Testis (tissue), 3 donors: Measurements from ENCODE around the gene COL11A1. TPM values are rescaled to one million over a fixed set of nuclear protein-coding genes. Genes with fewer than 3 reads are reported as not detected.

Experiments
- DNase-seq: peaks from one replicate; pipeline ENCODE4 v3.0.0-alpha.2; 2019
- H3K27ac ChIP-seq, 2 donors: fragments of 200-600 bp; sonication (generic); one replicate each; pipeline ENCODE4 v1.5.1; 2019
- H3K27me3 ChIP-seq: fragments of 200-600 bp; sonication (generic); one replicate; pipeline ENCODE4 v1.5.1; 2019
- H3K36me3 ChIP-seq: fragments of 200-600 bp; sonication (generic); one replicate; pipeline ENCODE4 v1.5.1; 2017; ENCODE audit warnings: low read depth; ENCODE audit errors: missing control alignments
- H3K4me1 ChIP-seq: fragments of 200-600 bp; sonication (generic); one replicate; pipeline ENCODE4 v1.5.1; 2019
- H3K4me3 ChIP-seq, 2 donors: fragments of 200-600 bp; sonication (generic); one replicate each; pipeline ENCODE4 v1.5.1; 2017 to 2019
- H3K9me3 ChIP-seq: fragments of 200-600 bp; sonication (generic); one replicate; pipeline ENCODE4 v1.5.1; 2017
- CTCF ChIP-seq, 3 experiments: fragments of 450-650 bp in 2 of 3; fragments of 200-600 bp in 1 of 3; sonication (generic) in 1 of 3; IDR thresholded peaks; one replicate each; pipeline ENCODE4 v1.5.1; 2016 to 2019; ENCODE audit warnings: antibody characterized with exemption in 3 of 3, mild to moderate bottlenecking in 2 of 3, moderate library complexity in 1 of 3
- POLR2A ChIP-seq: fragments of 450-650 bp; IDR thresholded peaks from one replicate; pipeline ENCODE4 v1.6.1; 2017; ENCODE audit warnings: antibody characterized with exemption, mild to moderate bottlenecking, moderate library complexity
- WGBS, 2 donors: methylation state at CpG; one replicate each; pipeline ENCODE4 v1.1.5; 2018; 5-methylcytosine and 5-hydroxymethylcytosine counted together
- intact Hi-C: fragments of 100-400 bp; cut with DNase I; formaldehyde crosslinking; loops from one replicate; pipeline ENCODE4 v1.15.1; 2023; ENCODE audit warnings: low total_unique reads
- polyA plus RNA-seq: library from polyadenylated mRNA; stranded (reverse); fragments of 350-450 nt; fragmentation: Illumina TruSeq; extraction: RNeasy Lipid Tissue Mini Kit (QIAGEN cat#74804); gene quantifications from one replicate; pipeline ENCODE4 v1.2.3, GENCODE V29; 2014; ENCODE audit warnings: low read depth, low replicate concordance; ENCODE audit not compliant: insufficient read depth
- total RNA-seq, 2 donors: library from RNA; depleted of rRNA; stranded (reverse); fragments of >200 nt; gene quantifications; one replicate each; pipeline ENCODE4 v1.2.3, GENCODE V29; 2016

The COL11A1 gene
- total and polyA plus RNA-seq, 3 donors from 2014 or later, result 3.5 to 7.0 (median 4.0) TPM

- intact Hi-C loops, result loop anchor here (10.0 kb wide), 1 partner anchor 405 kb away; no protein-coding TSS in a partner anchor
- H3K36me3 ChIP-seq, result no peaks in the 10 kb centered on the region
- H3K4me3 ChIP-seq, result no peak overlapping the region
- H3K27me3 ChIP-seq, result no peaks in the 10 kb centered on the region
- TF ChIP-seq POLR2A (no peak), CTCF (IDR thresholded peaks at IDR 0.05) (no peak)
- no peaks in the 10 kb centered on the region for H3K4me1 ChIP-seq
- H3K27ac ChIP-seq, result no peak overlapping the region
- no peak for DNase-seq
- H3K9me3 ChIP-seq, result no peaks in the 10 kb centered on the region
- 46 to 64% methylated on average over 6 of the region's 6 CpGs for whole genome bisulfite sequencing, 2 donors
Observed at GRCh38 chr1:103109311-103109920, 1.1 kb upstream of the COL11A1 start.

GRCh38 chr1:103107741-103108375 is 464 bp downstream of the COL11A1 start:
- TF ChIP-seq POLR2A (no peak), CTCF (IDR thresholded peaks at IDR 0.05) (no peak)
- WGBS, 2 donors, result 0 to 2% methylated on average over 19 of the region's 19 CpGs
- Histone ChIP-seq H3K27me3 (no peaks in the 10 kb centered on the region), H3K4me1 (no peaks in the 10 kb centered on the region), H3K36me3 (no peaks in the 10 kb centered on the region), H3K9me3 (no peaks in the 10 kb centered on the region), H3K4me3 (peak overlapping the region; percentile 19 to 41), H3K27ac (no peak overlapping the region)
- intact Hi-C loops, result loop anchor here (10.0 kb wide), 1 partner anchor 407 kb away; no protein-coding TSS in a partner anchor
- no peak for DNase-seq

- DNase-seq, result peak; percentile 29
- intact Hi-C loops, result loop anchor here (10.0 kb wide), 1 partner anchor 408 kb away; no protein-coding TSS in a partner anchor
Observed at GRCh38 chr1:103106426-103107341, 1.6 kb downstream of the COL11A1 start.

GRCh38 chr1:103101399-103101798 is 6.9 kb downstream of the COL11A1 start:
- Histone ChIP-seq H3K4me3 (no peak overlapping the region), H3K27me3 (no peaks in the 10 kb centered on the region), H3K9me3 (no peaks in the 10 kb centered on the region), H3K36me3 (no peaks in the 10 kb centered on the region), H3K27ac (no peak overlapping the region), H3K4me1 (no peaks in the 10 kb centered on the region)
- WGBS, 2 donors, result 54 to 59% methylated on average over 1 of the region's 1 CpG
- no peak for DNase-seq
- TF ChIP-seq POLR2A, result no peak
- no peak for TF ChIP-seq CTCF (IDR thresholded peaks at IDR 0.05)
- intact Hi-C loops, result loop anchor here (10.0 kb wide), 1 partner anchor 413 kb away; no protein-coding TSS in a partner anchor

More at GRCh38 chr1:103106426-103107341, 1.6 kb downstream of the COL11A1 start:
- TF ChIP-seq POLR2A (no peak), CTCF (IDR thresholded peaks at IDR 0.05) (peak in 2 of 3 experiments; percentile 19 to 47)
- H3K27ac ChIP-seq, result no peak overlapping the region
- WGBS, 2 donors, result 0 to 1% methylated on average over 22 to 23 of the region's 23 CpGs
- H3K36me3 ChIP-seq, result no peaks in the 10 kb centered on the region
- H3K4me1 ChIP-seq, result no peaks in the 10 kb centered on the region
- H3K4me3 ChIP-seq, result peak overlapping the region in 1 of 2 donors; percentile 10
- H3K27me3 ChIP-seq, result no peaks in the 10 kb centered on the region
- H3K9me3 ChIP-seq, result no peaks in the 10 kb centered on the region
